ENCODE measurements around the gene METTL26. TPM values are rescaled to one million over a fixed set of nuclear protein-coding genes. Genes with fewer than 3 reads are reported as not detected.

METTL26 gene
- total and polyA plus RNA-seq, 9 of the 15 experiments (the other 6 are each of a cell fraction or from before 2014, with no cell fraction given): 7.3 to 262 (median 80.9) TPM

DNA sequence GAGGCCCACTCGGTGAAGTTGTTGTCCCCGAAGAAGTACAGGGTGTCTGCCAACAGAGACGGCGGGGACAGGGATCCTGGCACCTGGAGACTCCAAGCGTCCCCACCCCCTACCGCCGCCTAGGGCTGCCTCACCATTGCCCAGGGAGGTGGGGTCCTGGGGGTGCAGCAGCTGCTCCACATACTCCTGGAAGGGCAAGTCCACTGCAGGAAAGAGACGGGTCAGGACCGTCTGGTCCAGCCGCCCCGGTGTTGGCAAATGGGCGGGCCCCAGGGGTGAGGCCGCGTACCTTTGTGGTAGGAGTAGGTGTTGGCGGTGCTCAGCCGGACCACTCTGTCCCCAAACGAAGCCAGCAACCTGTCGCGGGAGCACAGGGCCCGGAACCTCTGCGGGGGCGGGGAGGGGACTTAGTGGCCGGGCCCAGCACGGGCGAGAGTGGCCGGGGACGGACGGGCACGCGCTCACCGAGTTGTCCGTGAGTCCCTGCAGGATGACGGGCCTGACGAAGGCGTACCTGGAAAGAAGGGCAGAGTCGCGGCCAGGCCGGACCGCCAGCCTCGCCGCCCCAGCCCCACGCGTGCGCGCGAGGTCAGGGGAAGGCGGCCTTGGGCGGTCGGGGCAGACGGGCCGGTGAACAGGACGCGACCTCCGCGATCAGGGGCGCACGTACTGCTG lies 47.4 kb upstream of the METTL26 start (continued):
- TF ChIP-seq, protein P1, sequence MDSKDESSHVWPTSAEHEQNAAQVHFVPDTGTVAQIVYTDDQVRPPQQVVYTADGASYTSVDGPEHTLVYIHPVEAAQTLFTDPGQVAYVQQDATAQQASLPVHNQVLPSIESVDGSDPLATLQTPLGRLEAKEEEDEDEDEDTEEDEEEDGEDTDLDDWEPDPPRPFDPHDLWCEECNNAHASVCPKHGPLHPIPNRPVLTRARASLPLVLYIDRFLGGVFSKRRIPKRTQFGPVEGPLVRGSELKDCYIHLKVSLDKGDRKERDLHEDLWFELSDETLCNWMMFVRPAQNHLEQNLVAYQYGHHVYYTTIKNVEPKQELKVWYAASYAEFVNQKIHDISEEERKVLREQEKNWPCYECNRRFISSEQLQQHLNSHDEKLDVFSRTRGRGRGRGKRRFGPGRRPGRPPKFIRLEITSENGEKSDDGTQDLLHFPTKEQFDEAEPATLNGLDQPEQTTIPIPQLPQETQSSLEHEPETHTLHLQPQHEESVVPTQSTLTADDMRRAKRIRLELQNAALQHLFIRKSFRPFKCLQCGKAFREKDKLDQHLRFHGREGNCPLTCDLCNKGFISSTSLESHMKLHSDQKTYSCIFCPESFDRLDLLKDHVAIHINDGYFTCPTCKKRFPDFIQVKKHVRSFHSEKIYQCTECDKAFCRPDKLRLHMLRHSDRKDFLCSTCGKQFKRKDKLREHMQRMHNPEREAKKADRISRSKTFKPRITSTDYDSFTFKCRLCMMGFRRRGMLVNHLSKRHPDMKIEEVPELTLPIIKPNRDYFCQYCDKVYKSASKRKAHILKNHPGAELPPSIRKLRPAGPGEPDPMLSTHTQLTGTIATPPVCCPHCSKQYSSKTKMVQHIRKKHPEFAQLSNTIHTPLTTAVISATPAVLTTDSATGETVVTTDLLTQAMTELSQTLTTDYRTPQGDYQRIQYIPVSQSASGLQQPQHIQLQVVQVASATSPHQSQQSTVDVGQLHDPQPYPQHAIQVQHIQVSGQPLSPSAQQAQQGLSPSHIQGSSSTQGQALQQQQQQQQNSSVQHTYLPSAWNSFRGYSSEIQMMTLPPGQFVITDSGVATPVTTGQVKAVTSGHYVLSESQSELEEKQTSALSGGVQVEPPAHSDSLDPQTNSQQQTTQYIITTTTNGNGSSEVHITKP (IDR thresholded peaks at IDR 0.05; ENCODE audit: partially characterized antibody): no peak
- peak; percentile 41; the same call in 1 of the 2 replicates for TF ChIP-seq ZBTB7A (IDR thresholded peaks at IDR 0.05; ENCODE audit: borderline replicate concordance, control insufficient read depth, low read depth, low read length)
- TF ChIP-seq CHCHD3 (CRISPR knock-in tag; IDR thresholded peaks at IDR 0.05): no peak
- TF ChIP-seq CHD1 (IDR thresholded peaks at IDR 0.05; ENCODE audit: low read length): peak; percentile 76
- TF ChIP-seq, protein P2, sequence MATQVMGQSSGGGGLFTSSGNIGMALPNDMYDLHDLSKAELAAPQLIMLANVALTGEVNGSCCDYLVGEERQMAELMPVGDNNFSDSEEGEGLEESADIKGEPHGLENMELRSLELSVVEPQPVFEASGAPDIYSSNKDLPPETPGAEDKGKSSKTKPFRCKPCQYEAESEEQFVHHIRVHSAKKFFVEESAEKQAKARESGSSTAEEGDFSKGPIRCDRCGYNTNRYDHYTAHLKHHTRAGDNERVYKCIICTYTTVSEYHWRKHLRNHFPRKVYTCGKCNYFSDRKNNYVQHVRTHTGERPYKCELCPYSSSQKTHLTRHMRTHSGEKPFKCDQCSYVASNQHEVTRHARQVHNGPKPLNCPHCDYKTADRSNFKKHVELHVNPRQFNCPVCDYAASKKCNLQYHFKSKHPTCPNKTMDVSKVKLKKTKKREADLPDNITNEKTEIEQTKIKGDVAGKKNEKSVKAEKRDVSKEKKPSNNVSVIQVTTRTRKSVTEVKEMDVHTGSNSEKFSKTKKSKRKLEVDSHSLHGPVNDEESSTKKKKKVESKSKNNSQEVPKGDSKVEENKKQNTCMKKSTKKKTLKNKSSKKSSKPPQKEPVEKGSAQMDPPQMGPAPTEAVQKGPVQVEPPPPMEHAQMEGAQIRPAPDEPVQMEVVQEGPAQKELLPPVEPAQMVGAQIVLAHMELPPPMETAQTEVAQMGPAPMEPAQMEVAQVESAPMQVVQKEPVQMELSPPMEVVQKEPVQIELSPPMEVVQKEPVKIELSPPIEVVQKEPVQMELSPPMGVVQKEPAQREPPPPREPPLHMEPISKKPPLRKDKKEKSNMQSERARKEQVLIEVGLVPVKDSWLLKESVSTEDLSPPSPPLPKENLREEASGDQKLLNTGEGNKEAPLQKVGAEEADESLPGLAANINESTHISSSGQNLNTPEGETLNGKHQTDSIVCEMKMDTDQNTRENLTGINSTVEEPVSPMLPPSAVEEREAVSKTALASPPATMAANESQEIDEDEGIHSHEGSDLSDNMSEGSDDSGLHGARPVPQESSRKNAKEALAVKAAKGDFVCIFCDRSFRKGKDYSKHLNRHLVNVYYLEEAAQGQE (IDR thresholded peaks at IDR 0.05; ENCODE audit: borderline replicate concordance): no peak
- TF ChIP-seq, protein P2 (CRISPR knock-in tag; IDR thresholded peaks at IDR 0.05; ENCODE audit: low read depth): peak; percentile 81; the same call in 1 of the 2 replicates
- 0 out of 2 replicates have a peak, but pooled peaks have one; percentile 6 for TF ChIP-seq NFIC (IDR thresholded peaks at IDR 0.05)
- 0 out of 2 replicates have a peak, but pooled peaks have one; percentile 29 for TF ChIP-seq PTBP1 (IDR thresholded peaks at IDR 0.05; ENCODE audit: low read depth, low read length)
- peak; percentile 2 for TF ChIP-seq HNRNPLL (IDR thresholded peaks at IDR 0.05; ENCODE audit: low read depth, low read length, poor library complexity, severe bottlenecking)
- 0 out of 2 replicates have a peak, but pooled peaks have one; percentile 15 for TF ChIP-seq HDAC8 (tag; IDR thresholded peaks at IDR 0.05)
- TF ChIP-seq POLR2AphosphoS5 (IDR thresholded peaks at IDR 0.05; ENCODE audit: control insufficient read depth, insufficient read depth, low read depth, low read length): no peak
- no peak for TF ChIP-seq ZNF583 (CRISPR knock-in tag; IDR thresholded peaks at IDR 0.05)
- no peak; the same call in 1 of the 2 replicates for TF ChIP-seq CREB1 (IDR thresholded peaks at IDR 0.05)
- no peak for TF ChIP-seq CREB1 (CRISPR knock-in tag; IDR thresholded peaks at IDR 0.05)
- TF ChIP-seq SLC30A9 (CRISPR knock-in tag; IDR thresholded peaks at IDR 0.05): 0 out of 2 replicates have a peak, but pooled peaks have one; percentile 52
